Hepatocyte (in vitro differentiated cells): ENCODE data around the gene HHLA2. TPM values are rescaled to one million over a fixed set of nuclear protein-coding genes. Genes with fewer than 3 reads are reported as not detected.

ENCODE experiments used
- DNase-seq: peaks from one replicate; pipeline ENCODE4 v3.0.0-alpha.2; 2016; ENCODE audit warnings: low spot score
- H2AFZ ChIP-seq: fragments of 200-600 bp; sonication (generic); 2 replicates; pipeline ENCODE4 v1.6.0; 2016; ENCODE audit warnings: antibody characterized with exemption, mild to moderate bottlenecking
- H3K27ac ChIP-seq: fragments of 200-600 bp; sonication (generic); 2 replicates; pipeline ENCODE4 v1.5.1; 2016; ENCODE audit warnings: mild to moderate bottlenecking
- H3K27me3 ChIP-seq: fragments of 200-600 bp; sonication (generic); 2 replicates; pipeline ENCODE4 v1.6.1; 2016
- H3K36me3 ChIP-seq: fragments of 200-600 bp; sonication (generic); replicated peaks from 2 replicates; pipeline ENCODE4 v1.5.1; 2016; ENCODE audit warnings: low read depth; ENCODE audit not compliant: insufficient read depth
- H3K4me1 ChIP-seq: fragments of 200-600 bp; sonication (generic); 2 replicates; pipeline ENCODE4 v1.5.1; 2016; ENCODE audit warnings: mild to moderate bottlenecking, moderate library complexity; ENCODE audit not compliant: insufficient read depth
- H3K4me2 ChIP-seq: fragments of 200-600 bp; sonication (generic); 2 replicates; pipeline ENCODE4 v1.6.0; 2016
- H3K4me3 ChIP-seq: fragments of 200-600 bp; sonication (generic); 2 replicates; pipeline ENCODE4 v1.5.1; 2016; ENCODE audit warnings: mild to moderate bottlenecking
- H3K79me2 ChIP-seq: fragments of 200-600 bp; sonication (generic); 2 replicates; pipeline ENCODE4 v1.6.0; 2017; ENCODE audit warnings: mild to moderate bottlenecking
- H3K9me2 ChIP-seq: fragments of 200-600 bp; sonication (generic); replicated peaks from 2 replicates; pipeline ENCODE4 v1.6.0; 2017; ENCODE audit warnings: mild to moderate bottlenecking; ENCODE audit not compliant: insufficient read depth
- H3K9me3 ChIP-seq: fragments of 200-600 bp; sonication (generic); 2 replicates; pipeline ENCODE4 v1.5.1; 2016; ENCODE audit warnings: low read depth, mild to moderate bottlenecking
- H4K20me1 ChIP-seq: fragments of 200-600 bp; sonication (generic); 2 replicates; pipeline ENCODE4 v1.6.0; 2016; ENCODE audit warnings: mild to moderate bottlenecking; ENCODE audit not compliant: insufficient read depth, poor library complexity, severe bottlenecking
- CTCF ChIP-seq: fragments of 200-600 bp; sonication (generic); IDR thresholded peaks from 2 replicates; pipeline ENCODE4 v1.5.1; 2016; ENCODE audit warnings: antibody characterized with exemption, mild to moderate bottlenecking; ENCODE audit not compliant: poor library complexity
- EZH2 ChIP-seq: fragments of 200-600 bp; sonication (generic); IDR thresholded peaks from 2 replicates; pipeline ENCODE4 v1.6.1; 2016; ENCODE audit warnings: antibody characterized with exemption, mild to moderate bottlenecking, borderline replicate concordance
- EZH2phosphoT487 ChIP-seq: fragments of 200-600 bp; sonication (generic); IDR thresholded peaks from one replicate; pipeline ENCODE4 v1.6.1; 2018; ENCODE audit warnings: antibody characterized with exemption, mild to moderate bottlenecking, low read depth, moderate library complexity; ENCODE audit not compliant: unreplicated experiment, severe bottlenecking
- WGBS: methylation state at CpG from one replicate; pipeline ENCODE4 v1.1.6; 2016; ENCODE audit warnings: low lambda C conversion rate; ENCODE audit errors: missing lambda C conversion rate; 5-methylcytosine and 5-hydroxymethylcytosine counted together
- polyA plus RNA-seq: library from polyadenylated mRNA; unstranded; fragments of >200 nt; fragmentation: Nextera tagmentation; extraction: Ambion mirVana; gene quantifications from 2 replicates; pipeline ENCODE4 v1.2.1, GENCODE V29; 2016
- total RNA-seq: library from RNA; depleted of rRNA; stranded (reverse); fragments of >200 nt; gene quantifications from 2 replicates; pipeline ENCODE4 v1.2.3, GENCODE V29; 2014

HHLA2 gene
- total and polyA plus RNA-seq, 2 experiments from 2014 or later: 6.1 to 21.8 TPM

- H3K79me2 ChIP-seq: no peaks in the 10 kb centered on the region
- no peaks in the 10 kb centered on the region for H4K20me1 ChIP-seq
- WGBS: 89% methylated on average over 4 of the region's 4 CpGs
- no peak overlapping the region for H3K4me3 ChIP-seq
- no peak overlapping the region for H3K27ac ChIP-seq
- DNase-seq: no peak
- no peaks in the 10 kb centered on the region for H3K9me3 ChIP-seq
- no peaks in the 10 kb centered on the region for H3K36me3 ChIP-seq
- no peaks in the 10 kb centered on the region for H3K27me3 ChIP-seq
- TF ChIP-seq EZH2phosphoT487 (no peak), CTCF (no peak), EZH2 (no peak)
- H2AFZ ChIP-seq: no peak overlapping the region
- H3K9me2 ChIP-seq: no peaks in the 10 kb centered on the region
- no peaks in the 10 kb centered on the region for H3K4me1 ChIP-seq
- H3K4me2 ChIP-seq: no peak overlapping the region
Measured at GRCh38 chr3:108322352-108322751, 26.0 kb downstream of the HHLA2 start.

- WGBS: 77% methylated on average over 1 of the region's 1 CpG
- H2AFZ ChIP-seq: no peak overlapping the region
- H3K27ac ChIP-seq: no peak overlapping the region
- H3K4me1 ChIP-seq: no peaks in the 10 kb centered on the region
- H3K79me2 ChIP-seq: no peaks in the 10 kb centered on the region
- no peaks in the 10 kb centered on the region for H3K9me2 ChIP-seq
- H3K4me2 ChIP-seq: no peak overlapping the region
- no peaks in the 10 kb centered on the region for H4K20me1 ChIP-seq
- H3K27me3 ChIP-seq: no peaks in the 10 kb centered on the region
- no peaks in the 10 kb centered on the region for H3K36me3 ChIP-seq
- TF ChIP-seq CTCF (no peak), EZH2 (no peak), EZH2phosphoT487 (no peak)
- H3K9me3 ChIP-seq: no peaks in the 10 kb centered on the region
- no peak overlapping the region for H3K4me3 ChIP-seq
- DNase-seq: no peak
Measured at GRCh38 chr3:108324177-108324576, 27.8 kb downstream of the HHLA2 start.

- Histone ChIP-seq H3K9me2 (no peaks in the 10 kb centered on the region), H3K9me3 (no peaks in the 10 kb centered on the region), H3K4me3 (no peak overlapping the region)
Measured at GRCh38 chr3:108327168-108327567, 30.8 kb downstream of the HHLA2 start.

More at GRCh38 chr3:108327168-108327567, 30.8 kb downstream of the HHLA2 start:
- Histone ChIP-seq H3K4me2 (no peak overlapping the region), H3K79me2 (no peaks in the 10 kb centered on the region), H3K4me1 (no peaks in the 10 kb centered on the region), H3K36me3 (no peaks in the 10 kb centered on the region), H3K27ac (no peak overlapping the region), H4K20me1 (no peaks in the 10 kb centered on the region), H2AFZ (no peak overlapping the region), H3K27me3 (no peaks in the 10 kb centered on the region)
- TF ChIP-seq EZH2: no peak
- no peak for TF ChIP-seq EZH2phosphoT487
- TF ChIP-seq CTCF: no peak
- DNase-seq: no peak
